Body of pancreas (tissue), 4 donors: Measurements from ENCODE around the gene DOK3. TPM values are rescaled to one million over a fixed set of nuclear protein-coding genes. Genes with fewer than 3 reads are reported as not detected.
"Not testable (repeated sequence)": the region's sequence is repeated elsewhere in the genome, so short reads cannot be mapped to it uniquely, and the experiment has no call there.

Source experiments
- ATAC-seq: fragments of 150-250 bp; one replicate; pipeline ENCODE4 v1.9.1; 2016
- DNase-seq, 4 donors: peaks; one replicate each; pipeline ENCODE4 v3.0.0-alpha.2; 2019
- H3K27ac ChIP-seq, 4 donors: fragments of 200-600 bp; sonication (generic); 1 replicate in 3 of 4; 2 replicates in 1 of 4; pipeline versions ENCODE4 v1.5.1 to v1.6.1; 2016 to 2019; ENCODE audit warnings: mild to moderate bottlenecking in 1 of 4, mixed read lengths in 1 of 4, moderate library complexity in 1 of 4
- H3K27me3 ChIP-seq, 2 donors: fragments of 200-600 bp; sonication (generic); one replicate each; pipeline ENCODE4 v1.6.0; 2016; ENCODE audit warnings: mild to moderate bottlenecking in 1 of 2
- H3K36me3 ChIP-seq, 2 donors: fragments of 200-600 bp; sonication (generic); replicated peaks in 1 of 2; 2 replicates each; pipeline ENCODE4 v1.5.1; 2016; ENCODE audit warnings: low read depth in 2 of 2; ENCODE audit not compliant: insufficient read depth in 1 of 2
- H3K4me1 ChIP-seq: fragments of 200-600 bp; sonication (generic); one replicate; pipeline ENCODE4 v1.6.0; 2016
- H3K4me3 ChIP-seq, 2 donors: fragments of 200-600 bp; sonication (generic); 1 replicate in 1 of 2; 2 replicates in 1 of 2; pipeline ENCODE4 v1.5.1; 2016 to 2019
- H3K9me3 ChIP-seq, 3 donors: fragments of 200-600 bp; sonication (generic); 1 replicate in 2 of 3; 2 replicates in 1 of 3; pipeline ENCODE4 v1.5.1; 2016
- CTCF ChIP-seq, 7 experiments: fragments of 450-650 bp in 4 of 7; fragments of 200-600 bp in 3 of 7; sonication (generic) in 3 of 7; IDR thresholded peaks; one replicate each; pipeline ENCODE4 v1.5.1; 2016 to 2019; ENCODE audit warnings: antibody characterized with exemption in 7 of 7
- POLR2A ChIP-seq, 3 donors: fragments of 450-650 bp; IDR thresholded peaks; one replicate each; pipeline ENCODE4 v1.6.1; 2016; ENCODE audit warnings: antibody characterized with exemption in 3 of 3, mild to moderate bottlenecking in 2 of 3
- WGBS, 2 donors: methylation state at CpG; one replicate each; pipeline ENCODE4 v1.1.5; 2017; 5-methylcytosine and 5-hydroxymethylcytosine counted together
- intact Hi-C: fragments of 100-400 bp; cut with DNase I; formaldehyde crosslinking; loops from one replicate; pipeline ENCODE4 v1.15.1; 2023
- total RNA-seq, 2 donors: library from RNA; depleted of rRNA; stranded (reverse); fragments of >200 nt; gene quantifications; one replicate each; pipeline ENCODE4 v1.1.0, GENCODE V29; 2016

Gene DOK3
- total RNA-seq, 2 donors from 2014 or later = 3.3 to 5.4 TPM

- ATAC-seq = no peak
- no peak overlapping the region for H3K4me3 ChIP-seq
- no peaks in the 10 kb centered on the region for H3K36me3 ChIP-seq
- no peak for DNase-seq
- TF ChIP-seq POLR2A (IDR thresholded peaks at IDR 0.05) (no peak), CTCF (IDR thresholded peaks at IDR 0.05) (no peak)
- 89 to 91% methylated on average over 14 to 15 of the region's 15 CpGs for WGBS, 2 donors
- no peaks in the 10 kb centered on the region for H3K9me3 ChIP-seq
- intact Hi-C loops = no loop called here
- no peaks in the 10 kb centered on the region for H3K4me1 ChIP-seq
- no peak overlapping the region for H3K27ac ChIP-seq
- H3K27me3 ChIP-seq = no peaks in the 10 kb centered on the region
Observed at GRCh38 chr5:177487975-177488374, 21.7 kb downstream of the DOK3 start.

GRCh38 chr5:177487144-177487543 is 22.5 kb downstream of the DOK3 start:
- TF ChIP-seq CTCF (IDR thresholded peaks at IDR 0.05) = no peak
- no peak for TF ChIP-seq POLR2A (IDR thresholded peaks at IDR 0.05)
- Histone ChIP-seq H3K27ac (no peak overlapping the region), H3K4me1 (no peaks in the 10 kb centered on the region), H3K4me3 (no peak overlapping the region), H3K36me3 (no peaks in the 10 kb centered on the region), H3K9me3 (no peaks in the 10 kb centered on the region), H3K27me3 (no peaks in the 10 kb centered on the region)
- intact Hi-C loops = no loop called here
- 89 to 90% methylated on average over 8 of the region's 8 CpGs for WGBS, 2 donors
- DNase-seq (no peak), ATAC-seq (no peak)

DNA sequence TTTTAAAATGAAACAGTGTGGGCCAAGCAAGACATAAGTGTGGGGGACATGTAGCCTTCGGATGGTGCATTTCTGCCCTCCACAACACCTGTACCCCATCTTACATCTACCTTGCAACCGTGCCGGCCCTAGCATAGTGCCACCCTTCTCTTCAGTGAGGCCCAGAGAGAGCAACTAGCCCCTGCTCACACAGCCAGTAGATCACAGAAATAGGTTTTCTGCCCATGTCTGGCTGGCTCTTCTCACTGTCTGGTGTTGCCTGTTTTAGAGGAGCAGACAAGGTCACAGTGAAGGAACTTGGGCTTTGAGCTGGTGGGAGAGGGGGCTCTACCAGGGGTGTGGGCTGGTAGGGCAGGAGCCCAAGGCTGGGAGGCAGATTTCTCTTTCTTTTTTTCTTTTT is 23.4 kb downstream of the DOK3 start:
- H3K36me3 ChIP-seq = no peaks in the 10 kb centered on the region
- intact Hi-C loops = no loop called here

DNA sequence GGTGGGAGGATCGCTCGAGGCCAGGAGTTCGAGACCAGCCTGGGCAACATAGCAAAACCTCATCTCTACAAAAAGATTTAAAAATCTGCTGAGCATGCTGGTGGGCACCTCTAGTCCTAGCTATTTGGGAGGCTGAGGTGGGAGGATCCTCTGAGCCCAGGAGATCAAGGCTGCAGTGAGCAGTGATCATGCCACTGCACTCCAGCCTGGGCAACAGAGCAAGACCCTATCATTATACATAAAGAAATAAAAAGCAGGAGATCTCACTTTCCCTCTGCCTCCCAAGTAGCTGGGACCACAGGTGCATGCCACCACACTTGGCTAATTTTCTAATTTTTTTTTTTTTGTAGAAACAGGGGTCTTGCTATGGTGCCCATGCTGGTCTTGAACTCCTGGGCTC is 23.9 kb downstream of the DOK3 start:
- H3K9me3 ChIP-seq, H3K27me3 ChIP-seq, DNase-seq, H3K27ac ChIP-seq, ATAC-seq, H3K4me1 ChIP-seq, H3K36me3 ChIP-seq, intact Hi-C loops, H3K4me3 ChIP-seq: not testable (repeated sequence)
- 56 to 100% methylated on average over 3 of the region's 3 CpGs for WGBS, 2 donors

More for the DNA sequence above, 23.4 kb downstream of the DOK3 start:
- Histone ChIP-seq H3K4me1 (no peaks in the 10 kb centered on the region), H3K27ac (no peak overlapping the region), H3K27me3 (no peaks in the 10 kb centered on the region), H3K9me3 (no peaks in the 10 kb centered on the region), H3K4me3 (no peak overlapping the region)
- DNase-seq (no peak), ATAC-seq (no peak)
- TF ChIP-seq POLR2A (IDR thresholded peaks at IDR 0.05) (no peak), CTCF (IDR thresholded peaks at IDR 0.05) (no peak)
- 89 to 93% methylated on average over 2 to 3 of the region's 3 CpGs for WGBS, 2 donors

DNA sequence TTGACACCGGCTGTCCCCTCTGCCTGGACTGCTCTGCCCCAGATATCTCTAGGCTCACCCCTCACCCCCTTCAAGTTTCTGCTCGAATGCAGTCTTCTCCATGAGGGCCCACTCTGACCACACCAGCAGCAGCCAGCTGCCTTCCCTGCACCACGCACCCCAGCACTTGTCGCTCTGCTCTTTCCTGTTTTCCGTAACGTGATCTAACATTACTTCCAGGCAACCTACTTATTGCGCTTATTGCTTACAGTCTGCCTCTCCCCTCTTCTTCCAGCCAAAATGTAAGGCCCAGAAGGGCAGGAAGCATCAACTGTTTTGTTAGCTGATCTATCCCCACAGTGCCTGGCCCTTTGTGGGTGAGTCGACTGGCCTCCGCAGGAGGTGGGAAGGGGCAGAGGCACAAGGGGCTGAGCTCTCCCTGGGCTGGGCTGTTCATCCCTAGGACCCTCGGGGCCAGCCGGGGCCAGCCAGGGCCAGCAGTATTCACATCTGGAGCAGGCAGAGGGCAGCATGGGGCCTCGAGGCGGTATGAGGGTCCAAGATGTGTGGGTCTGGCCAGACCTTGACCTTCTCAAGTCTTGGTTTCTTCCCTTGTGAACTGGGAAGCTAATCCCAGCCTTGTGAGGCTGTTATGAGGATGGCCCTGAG is 24.6 kb downstream of the DOK3 start:
- intact Hi-C loops = no loop called here
- no peak for ATAC-seq
- no peak for DNase-seq
- WGBS, 2 donors = 69 to 80% methylated on average over 9 to 13 of the region's 13 CpGs
- TF ChIP-seq POLR2A (IDR thresholded peaks at IDR 0.05) (no peak), CTCF (IDR thresholded peaks at IDR 0.05) (no peak)
- Histone ChIP-seq H3K9me3 (no peaks in the 10 kb centered on the region), H3K4me3 (no peak overlapping the region), H3K4me1 (no peaks in the 10 kb centered on the region), H3K36me3 (no peaks in the 10 kb centered on the region), H3K27ac (no peak overlapping the region), H3K27me3 (no peaks in the 10 kb centered on the region)
